A549 (cell line): ENCODE data around the gene TRAFD1.

Experiments
- CTCF ChIP-seq: fragments of >200 bp; sonication (Bioruptor Twin); formaldehyde crosslinking; IDR thresholded peaks from 3 replicates; pipeline ENCODE4 v1.5.1; 2016
- HOXB5 ChIP-seq: fragments of 250-450 bp; sonication (Bioruptor Pico); IDR thresholded peaks from 2 replicates; pipeline ENCODE4 v1.5.0; 2020; ENCODE audit warnings: mild to moderate bottlenecking, moderate library complexity
- KDM5A ChIP-seq: fragments of 200-600 bp; sonication (generic); IDR thresholded peaks from 2 replicates; pipeline ENCODE4 v1.6.1; 2016; ENCODE audit warnings: antibody characterized with exemption, mild to moderate bottlenecking
- MAFK ChIP-seq: fragments of 450-650 bp; IDR thresholded peaks from 2 replicates; pipeline ENCODE4 v1.6.1; 2014; ENCODE audit not compliant: partially characterized antibody
- MYC ChIP-seq: IDR thresholded peaks from 2 replicates; pipeline ENCODE4 v1.6.1; 2012; ENCODE audit warnings: mild to moderate bottlenecking, inconsistent platforms, low read length, improper control_type of control experiment, borderline replicate concordance
- PBX3 ChIP-seq: IDR thresholded peaks from 2 replicates; pipeline ENCODE4 v1.6.1; 2012
- RAD21 ChIP-seq, 2 experiments: fragments of >200 bp in 1 of 2; sonication (Bioruptor Twin) in 1 of 2; formaldehyde crosslinking in 1 of 2; IDR thresholded peaks in 1 of 2; conservative IDR thresholded peaks in 1 of 2; 2 replicates in 1 of 2; 3 replicates in 1 of 2; pipeline ENCODE4 v1.6.1; 2012 to 2018; ENCODE audit warnings: inconsistent platforms in 1 of 2
- REST ChIP-seq: fragments of 200-600 bp; sonication (generic); IDR thresholded peaks from 2 replicates; pipeline ENCODE4 v1.6.1; 2016; ENCODE audit warnings: antibody characterized with exemption, mild to moderate bottlenecking, moderate library complexity
- RFX5 ChIP-seq: fragments of 450-650 bp; IDR thresholded peaks from 2 replicates; pipeline ENCODE4 v1.7.1; 2014; ENCODE audit warnings: antibody characterized with exemption, mild to moderate bottlenecking, moderate library complexity

- TF ChIP-seq MAFK (no peak), CTCF (no peak), MYC (no peak), KDM5A (no peak), RFX5 (no peak), HOXB5 (CRISPR knock-in tag) (no peak), REST (no peak), PBX3 (no peak), RAD21 (conservative IDR thresholded peaks at IDR 0.05 in 1 of 2, IDR thresholded peaks at IDR 0.05 in 1 of 2) (no peak)
These were observed 9.4 kb downstream of the TRAFD1 start for GRCh38 chr12:112134731-112135130.
